Measurements from ENCODE around the gene CTXN3.

Gene CTXN3

DNA sequence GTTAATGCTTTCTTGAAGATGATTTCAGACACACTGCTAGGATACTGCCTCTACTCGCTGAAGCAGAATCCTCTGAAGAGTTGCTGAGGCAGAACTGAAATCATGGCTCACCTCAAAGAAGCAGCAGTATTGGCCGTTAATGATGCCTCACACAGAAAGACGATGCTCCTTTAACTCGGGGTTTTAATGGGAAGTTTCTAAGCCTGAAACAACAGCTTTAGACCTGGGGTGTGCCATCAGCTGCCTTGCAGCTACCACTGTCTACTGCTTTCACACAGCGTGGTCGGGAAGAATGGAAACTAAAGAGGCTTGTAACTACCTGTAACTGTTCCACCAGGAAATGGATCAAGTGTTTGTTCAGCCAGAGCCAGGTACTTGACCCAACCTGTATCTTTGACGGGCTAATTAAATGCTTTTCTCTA, at the start of gene CTXN3:
TSS of gene CTXN3 (plus strand) at position 65 of the 422 bp plus-strand sequence. CDS start 8,440 bp downstream, outside the sequence.
- TF ChIP-seq, protein P1, sequence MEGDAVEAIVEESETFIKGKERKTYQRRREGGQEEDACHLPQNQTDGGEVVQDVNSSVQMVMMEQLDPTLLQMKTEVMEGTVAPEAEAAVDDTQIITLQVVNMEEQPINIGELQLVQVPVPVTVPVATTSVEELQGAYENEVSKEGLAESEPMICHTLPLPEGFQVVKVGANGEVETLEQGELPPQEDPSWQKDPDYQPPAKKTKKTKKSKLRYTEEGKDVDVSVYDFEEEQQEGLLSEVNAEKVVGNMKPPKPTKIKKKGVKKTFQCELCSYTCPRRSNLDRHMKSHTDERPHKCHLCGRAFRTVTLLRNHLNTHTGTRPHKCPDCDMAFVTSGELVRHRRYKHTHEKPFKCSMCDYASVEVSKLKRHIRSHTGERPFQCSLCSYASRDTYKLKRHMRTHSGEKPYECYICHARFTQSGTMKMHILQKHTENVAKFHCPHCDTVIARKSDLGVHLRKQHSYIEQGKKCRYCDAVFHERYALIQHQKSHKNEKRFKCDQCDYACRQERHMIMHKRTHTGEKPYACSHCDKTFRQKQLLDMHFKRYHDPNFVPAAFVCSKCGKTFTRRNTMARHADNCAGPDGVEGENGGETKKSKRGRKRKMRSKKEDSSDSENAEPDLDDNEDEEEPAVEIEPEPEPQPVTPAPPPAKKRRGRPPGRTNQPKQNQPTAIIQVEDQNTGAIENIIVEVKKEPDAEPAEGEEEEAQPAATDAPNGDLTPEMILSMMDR (IDR thresholded peaks at IDR 0.05): no peak
- TF ChIP-seq ZFX (IDR thresholded peaks at IDR 0.05; ENCODE audit: borderline replicate concordance): no peak
- peak within 1 kb of the TSS; percentile 28 for H3K27ac ChIP-seq

DNA sequence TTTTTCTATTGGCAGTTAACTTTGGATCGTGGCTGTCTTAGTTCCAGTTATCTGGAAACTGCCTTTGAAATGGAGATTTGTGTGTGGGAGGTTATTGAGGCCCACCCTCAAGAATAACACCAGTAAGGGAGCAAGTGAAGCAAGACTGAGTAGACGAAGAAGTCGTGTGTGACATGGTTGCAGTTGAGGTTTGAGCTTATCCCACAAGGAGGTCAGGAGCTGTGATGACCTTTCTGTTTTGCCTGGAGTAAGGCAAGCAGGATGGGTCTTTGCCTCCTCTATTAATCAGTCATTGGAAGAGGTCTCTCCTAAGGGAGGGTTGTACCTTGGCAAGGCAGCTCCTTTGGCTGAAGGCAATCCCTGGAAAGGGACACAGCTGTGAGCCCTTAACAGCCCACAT, 49.6 kb upstream of the CTXN3 start:
- no peak overlapping the region for H3K27ac ChIP-seq
- TF ChIP-seq ZFX (IDR thresholded peaks at IDR 0.05; ENCODE audit: borderline replicate concordance): no peak
- TF ChIP-seq, protein P1 (IDR thresholded peaks at IDR 0.05): no peak

DNA sequence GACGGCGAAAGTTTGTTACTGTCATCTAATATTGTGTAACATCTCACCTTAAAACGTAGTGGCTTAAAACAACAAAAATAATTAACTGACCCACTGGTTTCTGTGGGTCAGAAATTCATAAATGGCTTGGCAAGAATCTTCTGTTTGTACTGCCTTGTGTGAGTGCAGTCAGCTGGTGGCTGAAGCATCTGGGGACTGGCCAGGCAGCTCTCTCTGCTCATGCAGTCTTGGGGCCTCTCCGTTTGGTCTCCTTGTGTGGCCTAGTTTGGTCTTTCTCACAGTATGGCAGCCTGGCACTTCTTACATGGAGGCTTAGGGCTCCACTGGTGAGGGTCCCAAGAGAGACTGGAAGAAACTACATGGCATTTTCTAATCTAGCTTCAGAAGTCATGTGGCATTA, 49.0 kb upstream of the CTXN3 start:
- H3K27ac ChIP-seq: no peak overlapping the region
- TF ChIP-seq, protein P1 (IDR thresholded peaks at IDR 0.05): no peak
- TF ChIP-seq ZFX (IDR thresholded peaks at IDR 0.05; ENCODE audit: borderline replicate concordance): no peak

GRCh38 chr5:127601111-127601510, 47.8 kb upstream of the CTXN3 start:
- no peak overlapping the region for H3K27ac ChIP-seq
- no peak for TF ChIP-seq ZFX (IDR thresholded peaks at IDR 0.05; ENCODE audit: borderline replicate concordance)
- TF ChIP-seq, protein P1 (IDR thresholded peaks at IDR 0.05): no peak

DNA sequence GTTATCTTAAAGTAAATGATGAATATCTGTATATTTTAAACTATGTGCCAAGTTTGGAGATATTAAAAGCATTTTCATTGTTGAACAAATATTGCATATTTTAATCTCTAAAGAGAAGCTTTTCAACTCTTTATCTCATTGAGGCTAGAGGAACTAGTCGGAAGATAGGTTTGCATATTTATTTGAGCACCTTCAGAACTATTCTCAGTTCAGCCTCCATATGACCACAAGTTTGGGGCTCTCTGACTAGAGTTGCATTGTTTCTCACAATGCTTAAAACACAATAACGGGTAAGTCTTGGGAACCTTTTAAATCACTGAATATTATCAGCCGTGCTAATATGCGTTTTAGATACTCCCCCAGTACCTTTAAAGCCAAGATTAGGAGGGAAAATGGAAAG, 47.3 kb upstream of the CTXN3 start:
- no peak overlapping the region for H3K27ac ChIP-seq
- TF ChIP-seq ZFX (IDR thresholded peaks at IDR 0.05; ENCODE audit: borderline replicate concordance): no peak
- TF ChIP-seq, protein P1 (IDR thresholded peaks at IDR 0.05): no peak

- TF ChIP-seq, protein P1 (IDR thresholded peaks at IDR 0.05): no peak
- no peak for TF ChIP-seq ZFX (IDR thresholded peaks at IDR 0.05; ENCODE audit: borderline replicate concordance)
Observed at GRCh38 chr5:127602481-127602880, 46.4 kb upstream of the CTXN3 start.

GRCh38 chr5:127602896-127603844, 45.7 kb upstream of the CTXN3 start:
- TF ChIP-seq ZFX (IDR thresholded peaks at IDR 0.05; ENCODE audit: borderline replicate concordance): no peak
- TF ChIP-seq, protein P1 (IDR thresholded peaks at IDR 0.05): no peak
- H3K27ac ChIP-seq: no peak overlapping the region

More at GRCh38 chr5:127602481-127602880, 46.4 kb upstream of the CTXN3 start:
- H3K27ac ChIP-seq: no peak overlapping the region
